ENCODE data around the gene NKAIN2. TPM values are rescaled to one million over a fixed set of nuclear protein-coding genes. Genes with fewer than 3 reads are reported as not detected.

The NKAIN2 gene
- total RNA-seq, 2 donors from 2014 or later, result 0.31 to 2.3 TPM

DNA sequence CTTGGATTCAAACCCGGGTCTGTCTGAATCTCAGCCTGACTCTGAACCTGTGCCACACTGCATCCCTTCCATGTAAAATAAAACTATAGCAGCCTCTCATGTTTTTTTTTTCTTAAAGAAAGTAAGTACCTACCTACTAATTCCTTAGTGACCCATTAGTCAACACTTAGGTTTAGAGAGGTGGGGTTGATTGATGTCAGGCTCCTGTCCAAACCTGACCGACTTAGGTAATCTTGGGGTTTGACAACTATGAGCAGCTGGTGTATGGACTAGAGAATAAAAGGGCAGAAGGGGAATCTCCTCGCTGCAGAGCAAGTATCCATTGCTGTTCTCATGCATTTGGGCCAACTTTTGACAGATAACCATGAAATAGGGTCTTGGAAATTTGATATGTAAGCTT, 6.5 kb downstream of the NKAIN2 start:
- no peak overlapping the region for H3K4me3 ChIP-seq
- no peaks in the 10 kb centered on the region for H3K4me1 ChIP-seq
- TF ChIP-seq, protein P1, sequence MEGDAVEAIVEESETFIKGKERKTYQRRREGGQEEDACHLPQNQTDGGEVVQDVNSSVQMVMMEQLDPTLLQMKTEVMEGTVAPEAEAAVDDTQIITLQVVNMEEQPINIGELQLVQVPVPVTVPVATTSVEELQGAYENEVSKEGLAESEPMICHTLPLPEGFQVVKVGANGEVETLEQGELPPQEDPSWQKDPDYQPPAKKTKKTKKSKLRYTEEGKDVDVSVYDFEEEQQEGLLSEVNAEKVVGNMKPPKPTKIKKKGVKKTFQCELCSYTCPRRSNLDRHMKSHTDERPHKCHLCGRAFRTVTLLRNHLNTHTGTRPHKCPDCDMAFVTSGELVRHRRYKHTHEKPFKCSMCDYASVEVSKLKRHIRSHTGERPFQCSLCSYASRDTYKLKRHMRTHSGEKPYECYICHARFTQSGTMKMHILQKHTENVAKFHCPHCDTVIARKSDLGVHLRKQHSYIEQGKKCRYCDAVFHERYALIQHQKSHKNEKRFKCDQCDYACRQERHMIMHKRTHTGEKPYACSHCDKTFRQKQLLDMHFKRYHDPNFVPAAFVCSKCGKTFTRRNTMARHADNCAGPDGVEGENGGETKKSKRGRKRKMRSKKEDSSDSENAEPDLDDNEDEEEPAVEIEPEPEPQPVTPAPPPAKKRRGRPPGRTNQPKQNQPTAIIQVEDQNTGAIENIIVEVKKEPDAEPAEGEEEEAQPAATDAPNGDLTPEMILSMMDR (IDR thresholded peaks at IDR 0.05), result no peak
- H3K9me3 ChIP-seq, result no peaks in the 10 kb centered on the region
- no peak for DNase-seq (ENCODE audit: low spot score)
- no peak overlapping the region for H3K27ac ChIP-seq
- H3K27me3 ChIP-seq, result no peaks in the 10 kb centered on the region
- H3K36me3 ChIP-seq, result no peaks in the 10 kb centered on the region

DNA sequence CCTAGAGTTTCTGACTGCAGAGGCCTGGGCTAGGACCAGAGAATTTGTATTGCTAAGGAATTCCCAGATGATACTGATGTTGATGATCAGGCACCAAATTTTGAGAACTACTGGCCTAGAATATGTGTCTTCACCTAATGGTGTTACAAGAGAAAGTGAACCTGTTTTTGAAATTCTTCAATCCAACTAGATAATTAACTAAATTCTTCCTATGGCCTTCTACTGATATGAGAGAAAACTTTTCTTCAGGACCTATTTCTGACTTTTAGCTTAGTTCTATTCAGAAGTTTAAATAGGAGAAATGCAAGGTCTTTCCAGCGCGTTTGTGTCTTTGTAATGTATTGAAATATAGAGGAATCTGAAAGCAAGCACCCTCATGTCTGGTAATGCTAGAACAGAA, 7.3 kb downstream of the NKAIN2 start:
- Histone ChIP-seq H3K4me1 (no peaks in the 10 kb centered on the region), H3K36me3 (no peaks in the 10 kb centered on the region), H3K9me3 (no peaks in the 10 kb centered on the region), H3K27ac (no peak overlapping the region), H3K27me3 (no peaks in the 10 kb centered on the region), H3K4me3 (no peak overlapping the region)
- DNase-seq (ENCODE audit: low spot score), result no peak
- TF ChIP-seq, protein P1 (IDR thresholded peaks at IDR 0.05), result no peak

DNA sequence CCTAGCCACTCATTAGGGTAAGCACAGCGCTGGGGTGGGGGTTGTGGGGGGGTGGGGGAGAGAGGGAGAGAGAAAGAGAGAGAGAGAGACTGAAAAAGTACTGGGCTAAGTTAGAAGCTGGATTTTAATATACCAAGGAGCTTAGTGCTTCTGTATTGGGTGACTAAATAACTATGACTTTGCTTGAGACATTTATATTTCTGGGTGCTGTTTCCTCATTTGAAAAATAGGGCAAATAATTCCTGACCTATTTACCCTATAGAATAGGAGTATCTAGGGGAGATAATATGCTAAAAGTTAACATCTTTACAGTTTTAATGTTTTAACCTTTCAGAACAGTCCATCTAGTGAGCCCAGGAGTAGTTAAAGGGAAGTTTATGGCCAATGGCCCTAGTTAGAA, 7.7 kb downstream of the NKAIN2 start:
- TF ChIP-seq, protein P1 (IDR thresholded peaks at IDR 0.05), result no peak
- Histone ChIP-seq H3K27me3 (no peaks in the 10 kb centered on the region), H3K36me3 (no peaks in the 10 kb centered on the region), H3K4me3 (no peak overlapping the region), H3K4me1 (no peaks in the 10 kb centered on the region), H3K9me3 (no peaks in the 10 kb centered on the region), H3K27ac (no peak overlapping the region)
- DNase-seq (ENCODE audit: low spot score), result no peak

DNA sequence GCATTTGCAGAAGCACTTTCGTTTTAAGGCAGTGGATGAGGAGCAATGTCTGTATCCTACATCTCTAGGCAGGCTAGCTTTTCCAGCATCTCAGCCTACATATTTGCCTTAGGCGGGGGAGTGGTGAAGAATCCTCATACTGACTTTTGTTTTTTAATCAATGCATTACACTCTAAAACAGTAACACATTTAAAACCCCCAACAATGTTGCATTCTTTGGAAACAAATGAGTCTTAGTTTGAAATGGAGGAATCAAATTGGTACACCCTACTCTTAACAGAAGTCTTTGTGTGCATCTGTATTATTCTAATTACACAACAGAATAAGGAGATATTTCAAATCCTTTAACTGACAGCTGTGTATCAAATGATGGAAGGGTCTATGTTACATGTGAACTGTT, 9.0 kb downstream of the NKAIN2 start:
- H3K27ac ChIP-seq, result no peak overlapping the region
- no peaks in the 10 kb centered on the region for H3K9me3 ChIP-seq
- H3K27me3 ChIP-seq, result no peaks in the 10 kb centered on the region
- H3K4me3 ChIP-seq, result no peak overlapping the region
- DNase-seq (ENCODE audit: low spot score), result no peak
- no peaks in the 10 kb centered on the region for H3K4me1 ChIP-seq
- no peaks in the 10 kb centered on the region for H3K36me3 ChIP-seq
- TF ChIP-seq, protein P1 (IDR thresholded peaks at IDR 0.05), result no peak

DNA sequence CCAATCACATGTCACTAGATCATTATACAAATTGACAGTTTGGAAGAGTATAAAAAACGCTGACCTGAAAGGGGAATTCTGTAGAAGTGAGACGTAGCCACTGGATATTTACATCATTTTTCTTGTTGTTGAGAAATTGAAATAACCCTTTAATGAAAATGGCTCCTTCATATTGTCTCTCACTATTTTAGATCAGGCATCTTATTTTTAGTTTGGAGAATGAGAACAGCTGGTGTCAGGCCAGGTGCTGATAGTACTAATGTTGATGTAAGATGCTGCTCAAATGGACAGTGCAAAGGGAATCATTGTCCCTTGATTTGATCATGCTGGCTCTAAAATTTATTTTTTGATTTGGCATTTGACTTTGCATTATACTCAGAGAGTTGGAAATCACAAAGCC, 17.4 kb downstream of the NKAIN2 start:
- Histone ChIP-seq H3K4me1 (no peaks in the 10 kb centered on the region), H3K27ac (no peak overlapping the region), H3K4me3 (no peak overlapping the region), H3K9me3 (no peaks in the 10 kb centered on the region), H3K36me3 (no peaks in the 10 kb centered on the region), H3K27me3 (no peaks in the 10 kb centered on the region)
- no peak for DNase-seq (ENCODE audit: low spot score)
- TF ChIP-seq, protein P1 (IDR thresholded peaks at IDR 0.05), result no peak

DNA sequence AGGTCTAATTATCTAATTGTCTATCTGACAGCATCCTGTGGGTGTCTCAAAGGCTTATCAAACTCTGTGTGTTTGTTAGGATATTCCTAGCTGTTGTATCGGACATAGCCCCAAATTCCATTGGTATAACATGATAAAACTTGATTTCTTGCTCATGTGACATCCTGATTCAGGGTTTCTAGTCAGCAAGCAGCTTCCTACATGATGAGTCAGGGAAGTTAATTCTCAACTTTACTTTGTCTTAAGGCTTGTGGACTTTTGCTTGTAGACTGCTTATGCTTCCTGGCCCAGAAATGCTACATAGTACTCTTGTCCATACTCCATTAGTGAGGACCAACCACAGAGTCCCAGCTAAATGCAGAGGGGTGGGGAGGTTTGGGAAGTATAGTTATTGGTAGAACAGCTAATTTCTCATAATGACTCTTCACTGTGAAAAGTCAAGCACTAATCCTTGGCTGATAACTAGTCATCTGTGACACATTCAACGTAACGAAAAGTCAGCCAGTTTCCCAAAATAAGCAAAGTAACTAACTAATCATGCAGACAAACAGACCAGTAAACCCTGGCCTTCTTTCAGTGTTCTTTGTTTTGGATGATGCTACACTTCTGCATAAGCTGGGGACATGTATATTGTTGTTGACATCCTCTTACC, 25.8 kb downstream of the NKAIN2 start:
- H3K9me3 ChIP-seq, result no peaks in the 10 kb centered on the region
- H3K27me3 ChIP-seq, result no peaks in the 10 kb centered on the region
- TF ChIP-seq, protein P1 (IDR thresholded peaks at IDR 0.05), result no peak
- no peak overlapping the region for H3K4me3 ChIP-seq
- no peaks in the 10 kb centered on the region for H3K36me3 ChIP-seq
- DNase-seq (ENCODE audit: low spot score), result no peak
- no peak overlapping the region for H3K27ac ChIP-seq
- no peaks in the 10 kb centered on the region for H3K4me1 ChIP-seq
